Measurements from ENCODE around the gene DYSF. TPM values are rescaled to one million over a fixed set of nuclear protein-coding genes. Genes with fewer than 3 reads are reported as not detected.

The DYSF gene
- total RNA-seq, 4 donors from 2014 or later = 10.3 to 14.9 (median 14.4) TPM

DNA sequence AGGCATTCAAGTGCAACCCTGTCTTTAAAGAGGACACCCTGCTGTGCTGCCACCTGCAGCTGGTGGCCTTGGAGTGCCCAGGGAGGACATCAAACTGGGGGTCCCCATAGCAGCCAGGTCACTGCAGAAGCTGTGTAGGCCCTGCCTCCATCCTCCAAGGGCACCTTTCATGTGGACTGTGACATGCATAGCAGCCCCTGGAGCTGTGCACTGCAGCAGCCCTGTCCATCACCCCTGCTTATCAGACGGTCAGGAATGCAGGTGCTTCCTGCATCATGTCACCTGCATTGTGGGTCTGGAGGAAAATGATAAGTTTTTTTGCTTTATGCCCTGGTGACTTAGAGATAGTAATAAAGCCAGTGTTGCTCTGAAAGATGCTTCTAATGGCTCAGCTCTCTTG, 155.7 kb downstream of the DYSF start:
- Histone ChIP-seq H3K4me3 (replicated peaks in 1 of 3) (no peak overlapping the region), H3K4me1 (peaks cover 0 to 9% of the 10 kb centered on the region in 2 donors), H3K9me3 (no peaks in the 10 kb centered on the region), H3K27me3 (no peaks in the 10 kb centered on the region), H3K27ac (no peak overlapping the region), H3K36me3 (no peaks in the 10 kb centered on the region)
- no peak for DNase-seq
- 100% methylated on average over 1 of the region's 1 CpG; no CpG with 5 or more reads in 1 of the 2 donors for WGBS, 2 donors
- TF ChIP-seq, protein P1, sequence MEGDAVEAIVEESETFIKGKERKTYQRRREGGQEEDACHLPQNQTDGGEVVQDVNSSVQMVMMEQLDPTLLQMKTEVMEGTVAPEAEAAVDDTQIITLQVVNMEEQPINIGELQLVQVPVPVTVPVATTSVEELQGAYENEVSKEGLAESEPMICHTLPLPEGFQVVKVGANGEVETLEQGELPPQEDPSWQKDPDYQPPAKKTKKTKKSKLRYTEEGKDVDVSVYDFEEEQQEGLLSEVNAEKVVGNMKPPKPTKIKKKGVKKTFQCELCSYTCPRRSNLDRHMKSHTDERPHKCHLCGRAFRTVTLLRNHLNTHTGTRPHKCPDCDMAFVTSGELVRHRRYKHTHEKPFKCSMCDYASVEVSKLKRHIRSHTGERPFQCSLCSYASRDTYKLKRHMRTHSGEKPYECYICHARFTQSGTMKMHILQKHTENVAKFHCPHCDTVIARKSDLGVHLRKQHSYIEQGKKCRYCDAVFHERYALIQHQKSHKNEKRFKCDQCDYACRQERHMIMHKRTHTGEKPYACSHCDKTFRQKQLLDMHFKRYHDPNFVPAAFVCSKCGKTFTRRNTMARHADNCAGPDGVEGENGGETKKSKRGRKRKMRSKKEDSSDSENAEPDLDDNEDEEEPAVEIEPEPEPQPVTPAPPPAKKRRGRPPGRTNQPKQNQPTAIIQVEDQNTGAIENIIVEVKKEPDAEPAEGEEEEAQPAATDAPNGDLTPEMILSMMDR (IDR thresholded peaks at IDR 0.05) = no peak
- no peak for TF ChIP-seq POLR2A (IDR thresholded peaks at IDR 0.05)
- intact Hi-C loops (cut with DNase I) = loop anchor here (5.0 kb wide), 1 partner anchor 62 kb away; no protein-coding TSS in a partner anchor

DNA sequence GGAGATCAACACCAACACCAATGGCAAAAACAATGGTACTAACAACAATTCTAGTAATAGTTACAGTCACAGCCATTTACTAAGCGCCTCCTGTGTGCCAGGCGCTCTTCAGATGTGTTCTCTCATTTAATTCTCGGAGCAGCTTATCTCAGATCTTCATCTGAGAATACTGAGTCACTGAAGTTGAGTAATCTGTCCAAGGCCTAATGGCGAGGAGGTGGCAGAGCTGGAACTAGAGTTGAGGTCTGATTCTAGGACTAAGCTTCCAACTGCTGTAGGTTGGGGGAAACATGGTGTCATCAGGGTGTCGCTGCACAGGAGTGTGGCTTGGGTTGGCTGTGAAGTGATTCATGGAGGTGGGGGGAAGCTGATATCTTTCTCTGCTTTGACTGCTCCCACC, 156.1 kb downstream of the DYSF start:
- Histone ChIP-seq H3K36me3 (no peaks in the 10 kb centered on the region), H3K4me1 (peaks cover 0 to 9% of the 10 kb centered on the region in 2 donors), H3K4me3 (replicated peaks in 1 of 3) (no peak overlapping the region), H3K27me3 (no peaks in the 10 kb centered on the region), H3K27ac (no peak overlapping the region), H3K9me3 (no peaks in the 10 kb centered on the region)
- WGBS, 2 donors = 91 to 95% methylated on average over 5 of the region's 5 CpGs
- DNase-seq = no peak
- intact Hi-C loops (cut with DNase I) = loop anchor here (5.0 kb wide), 1 partner anchor 62 kb away; no protein-coding TSS in a partner anchor
- no peak for TF ChIP-seq POLR2A (IDR thresholded peaks at IDR 0.05)
- TF ChIP-seq, protein P1 (IDR thresholded peaks at IDR 0.05) = no peak

DNA sequence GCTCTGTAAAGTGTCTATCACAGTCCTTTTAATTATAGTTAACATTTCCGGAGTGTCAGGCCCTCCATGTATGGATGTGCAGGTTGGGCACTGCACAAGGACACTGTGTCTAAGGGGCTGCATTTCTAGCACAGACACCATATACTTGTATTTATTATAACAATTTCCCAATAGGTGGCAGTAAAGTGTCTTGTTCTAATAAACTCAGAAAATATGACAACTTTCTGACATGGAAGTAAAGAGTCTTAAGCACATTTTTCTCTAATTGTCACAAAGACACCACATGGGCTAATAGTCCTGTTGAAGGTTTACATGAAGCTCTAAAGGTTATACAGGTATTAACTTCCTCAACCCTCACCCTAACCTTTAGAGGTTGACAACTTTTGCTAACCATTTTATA, 156.6 kb downstream of the DYSF start:
- peaks cover 0 to 14% of the 10 kb centered on the region in 2 donors for H3K4me1 ChIP-seq
- no peaks in the 10 kb centered on the region for H3K27me3 ChIP-seq
- no peak overlapping the region for H3K4me3 ChIP-seq (replicated peaks in 1 of 3)
- H3K36me3 ChIP-seq = no peaks in the 10 kb centered on the region
- H3K27ac ChIP-seq = no peak overlapping the region
- no peak for TF ChIP-seq POLR2A (IDR thresholded peaks at IDR 0.05)
- TF ChIP-seq, protein P1 (IDR thresholded peaks at IDR 0.05) = peak in 5 of 6 experiments; percentile 14 to 46 (median 43)
- intact Hi-C loops (cut with DNase I) = loop anchor here (5.0 to 10.0 kb wide), 3 partner anchors 63 to 525 kb away; no protein-coding TSS in a partner anchor
- DNase-seq = no peak
- 94 to 100% methylated on average over 1 of the region's 1 CpG for WGBS, 2 donors
- H3K9me3 ChIP-seq = no peaks in the 10 kb centered on the region

DNA sequence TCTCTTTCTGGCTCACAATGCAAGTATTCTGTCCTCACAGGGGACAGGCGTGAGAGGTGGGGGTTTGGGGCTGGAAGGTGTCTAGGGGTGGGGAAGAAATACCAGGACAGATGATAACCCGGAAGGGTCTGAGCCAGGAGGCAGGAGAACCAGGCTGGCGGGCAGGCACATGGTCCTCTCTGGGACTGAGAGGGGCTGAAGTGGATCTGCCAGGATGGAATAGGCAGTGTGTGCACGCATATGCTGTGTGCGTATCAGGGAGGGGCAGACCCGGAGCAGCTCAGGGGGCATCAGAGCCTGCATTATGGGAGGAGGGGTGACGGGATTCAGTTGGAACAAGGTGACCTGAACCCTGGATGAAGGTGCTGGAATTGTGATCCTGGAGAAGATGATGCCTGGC, 157.3 kb downstream of the DYSF start:
- H3K4me3 ChIP-seq (replicated peaks in 1 of 3) = no peak overlapping the region
- WGBS, 2 donors = 90 to 92% methylated on average over 7 of the region's 7 CpGs
- no peaks in the 10 kb centered on the region for H3K36me3 ChIP-seq
- no peaks in the 10 kb centered on the region for H3K27me3 ChIP-seq
- no peak for TF ChIP-seq POLR2A (IDR thresholded peaks at IDR 0.05)
- TF ChIP-seq, protein P1 (IDR thresholded peaks at IDR 0.05) = no peak
- intact Hi-C loops (cut with DNase I) = loop anchor here (5.0 to 10.0 kb wide), 2 partner anchors 187 to 524 kb away; no protein-coding TSS in a partner anchor
- H3K27ac ChIP-seq = no peak overlapping the region
- DNase-seq = no peak
- H3K9me3 ChIP-seq = no peaks in the 10 kb centered on the region
- H3K4me1 ChIP-seq = peaks cover 6 to 21% of the 10 kb centered on the region in 2 donors

DNA sequence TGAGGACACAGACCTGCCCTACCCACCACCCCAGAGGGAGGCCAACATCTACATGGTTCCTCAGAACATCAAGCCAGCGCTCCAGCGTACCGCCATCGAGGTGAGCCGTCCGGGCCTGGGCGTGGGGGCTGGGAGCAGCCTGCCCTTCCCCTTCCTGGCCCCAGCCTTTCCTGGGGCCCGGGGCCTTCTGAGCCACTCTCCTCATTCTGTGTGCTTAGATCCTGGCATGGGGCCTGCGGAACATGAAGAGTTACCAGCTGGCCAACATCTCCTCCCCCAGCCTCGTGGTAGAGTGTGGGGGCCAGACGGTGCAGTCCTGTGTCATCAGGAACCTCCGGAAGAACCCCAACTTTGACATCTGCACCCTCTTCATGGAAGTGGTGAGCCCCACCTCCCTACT, 157.9 kb downstream of the DYSF start:
- Histone ChIP-seq H3K4me3 (replicated peaks in 1 of 3) (no peak overlapping the region), H3K9me3 (no peaks in the 10 kb centered on the region), H3K36me3 (no peaks in the 10 kb centered on the region), H3K27ac (no peak overlapping the region), H3K4me1 (peaks cover 10 to 19% of the 10 kb centered on the region in 2 donors), H3K27me3 (no peaks in the 10 kb centered on the region)
- TF ChIP-seq, protein P1 (IDR thresholded peaks at IDR 0.05) = no peak
- no peak for TF ChIP-seq POLR2A (IDR thresholded peaks at IDR 0.05)
- 83 to 85% methylated on average over 12 of the region's 12 CpGs for WGBS, 2 donors
- intact Hi-C loops (cut with DNase I) = loop anchor here (5.0 to 10.0 kb wide), 2 partner anchors 186 to 524 kb away; no protein-coding TSS in a partner anchor
- DNase-seq = no peak
